Nephron (organoid): ENCODE measurements around the gene ANO8.

ENCODE experiments used
- H3K27ac Mint-ChIP-seq, 3 experiments: 2 replicates each; pipeline ENCODE4 v1.8.0; 2020; ENCODE audit warnings: mixed read lengths in 3 of 3, mild to moderate bottlenecking in 2 of 3, moderate library complexity in 1 of 3
- H3K27me3 Mint-ChIP-seq: 2 replicates; pipeline ENCODE4 v1.8.0; 2021; ENCODE audit warnings: low read depth, mild to moderate bottlenecking, moderate library complexity, mixed read lengths
- H3K36me3 Mint-ChIP-seq: 2 replicates; pipeline ENCODE4 v1.8.0; 2020; ENCODE audit warnings: low read depth, mixed read lengths
- H3K4me1 Mint-ChIP-seq: 2 replicates; pipeline ENCODE4 v1.8.0; 2020; ENCODE audit warnings: mixed read lengths
- H3K4me3 Mint-ChIP-seq, 3 experiments: 2 replicates each; pipeline ENCODE4 v1.8.0; 2020; ENCODE audit warnings: mild to moderate bottlenecking in 3 of 3, mixed read lengths in 3 of 3, moderate library complexity in 2 of 3
- H3K9me3 Mint-ChIP-seq: 2 replicates; pipeline ENCODE4 v1.8.0; 2020; ENCODE audit warnings: mixed read lengths
- CTCF ChIP-seq, 3 experiments: fragments of 200-600 bp; sonication (generic); IDR thresholded peaks; one replicate each; pipeline ENCODE4 v1.5.0; 2021; ENCODE audit warnings: antibody characterized with exemption in 3 of 3; ENCODE audit not compliant: unreplicated experiment in 3 of 3

The ANO8 gene

DNA sequence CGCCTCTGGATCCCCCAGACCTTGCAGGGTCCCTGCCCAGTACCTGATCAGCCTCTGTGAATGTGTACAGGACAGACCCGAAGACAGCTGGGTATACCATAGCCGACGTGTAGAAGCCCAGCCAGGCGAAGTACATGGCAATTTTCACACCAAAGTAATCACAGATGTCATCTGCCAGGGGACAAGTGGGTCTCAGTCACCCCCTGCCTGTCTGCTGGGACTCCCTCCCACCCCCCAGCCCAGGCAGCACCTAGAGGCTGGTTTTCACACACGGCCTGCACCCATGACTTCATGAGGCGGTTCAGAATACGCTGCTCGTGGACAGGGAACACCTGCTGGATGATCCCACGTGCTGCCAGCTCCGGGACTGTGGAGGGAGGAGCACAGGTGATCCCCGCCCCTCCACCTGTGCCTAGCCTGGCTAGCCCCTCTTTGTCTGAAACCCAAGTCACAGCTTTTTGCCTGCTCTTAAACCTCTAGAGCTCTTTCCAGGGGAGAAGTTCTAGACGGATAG lies 3.6 kb downstream of the ANO8 start:
- Mint-ChIP-seq H3K4me1 (peaks cover 16% of the 10 kb centered on the region), H3K4me3 (peak overlapping the region; percentile 42 to 69 (median 64)), H3K36me3 (peaks cover 19% of the 10 kb centered on the region), H3K27me3 (peaks cover 27% of the 10 kb centered on the region), H3K27ac (no peak overlapping the region), H3K9me3 (no peaks in the 10 kb centered on the region)
- TF ChIP-seq CTCF (IDR thresholded peaks at IDR 0.05; ENCODE audit: unreplicated experiment in 3 of 3): no peak

DNA sequence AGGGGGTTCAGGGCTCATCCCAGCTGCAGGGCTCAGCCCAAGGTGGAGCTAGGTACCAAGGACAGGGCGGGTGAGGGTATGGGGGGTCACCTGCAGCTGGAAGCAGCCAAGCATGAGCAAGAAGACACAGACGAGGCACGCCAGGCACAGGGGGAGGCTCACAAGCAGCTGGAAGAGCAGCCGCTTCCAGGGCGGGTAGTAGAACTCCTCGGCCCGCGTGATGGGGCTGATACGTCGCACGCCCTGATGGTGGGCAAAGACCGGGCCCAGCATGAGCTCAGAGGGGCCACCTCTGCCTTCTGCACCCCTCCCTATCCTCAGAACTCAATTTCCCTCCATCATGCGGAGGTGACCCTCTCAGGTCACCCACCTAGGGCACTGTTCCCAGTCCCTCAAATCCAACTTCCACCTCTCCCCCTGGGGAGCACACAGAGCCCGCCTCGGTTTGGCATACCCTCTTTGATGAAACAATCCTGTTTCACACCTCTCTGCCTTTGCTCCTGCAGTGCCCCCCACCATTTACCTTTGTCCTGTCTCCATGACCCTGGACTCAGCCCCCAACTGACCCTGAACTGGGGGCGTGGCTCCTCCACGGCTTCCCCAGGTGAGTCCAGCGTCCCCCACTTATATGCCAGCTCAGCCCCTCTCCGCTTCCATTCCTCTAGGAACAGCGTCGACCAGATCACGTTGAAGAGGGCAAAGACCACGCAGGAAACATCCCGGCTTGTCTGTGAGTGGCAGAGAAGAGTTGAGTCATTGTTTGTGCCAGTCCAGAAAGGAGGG lies 4.2 kb downstream of the ANO8 start:
- Mint-ChIP-seq H3K4me1 (peaks cover 16% of the 10 kb centered on the region), H3K36me3 (peaks cover 19% of the 10 kb centered on the region), H3K27me3 (peaks cover 27% of the 10 kb centered on the region), H3K4me3 (peak overlapping the region; percentile 18 to 69 (median 64)), H3K27ac (no peak overlapping the region), H3K9me3 (no peaks in the 10 kb centered on the region)
- no peak for TF ChIP-seq CTCF (IDR thresholded peaks at IDR 0.05; ENCODE audit: unreplicated experiment in 3 of 3)

DNA sequence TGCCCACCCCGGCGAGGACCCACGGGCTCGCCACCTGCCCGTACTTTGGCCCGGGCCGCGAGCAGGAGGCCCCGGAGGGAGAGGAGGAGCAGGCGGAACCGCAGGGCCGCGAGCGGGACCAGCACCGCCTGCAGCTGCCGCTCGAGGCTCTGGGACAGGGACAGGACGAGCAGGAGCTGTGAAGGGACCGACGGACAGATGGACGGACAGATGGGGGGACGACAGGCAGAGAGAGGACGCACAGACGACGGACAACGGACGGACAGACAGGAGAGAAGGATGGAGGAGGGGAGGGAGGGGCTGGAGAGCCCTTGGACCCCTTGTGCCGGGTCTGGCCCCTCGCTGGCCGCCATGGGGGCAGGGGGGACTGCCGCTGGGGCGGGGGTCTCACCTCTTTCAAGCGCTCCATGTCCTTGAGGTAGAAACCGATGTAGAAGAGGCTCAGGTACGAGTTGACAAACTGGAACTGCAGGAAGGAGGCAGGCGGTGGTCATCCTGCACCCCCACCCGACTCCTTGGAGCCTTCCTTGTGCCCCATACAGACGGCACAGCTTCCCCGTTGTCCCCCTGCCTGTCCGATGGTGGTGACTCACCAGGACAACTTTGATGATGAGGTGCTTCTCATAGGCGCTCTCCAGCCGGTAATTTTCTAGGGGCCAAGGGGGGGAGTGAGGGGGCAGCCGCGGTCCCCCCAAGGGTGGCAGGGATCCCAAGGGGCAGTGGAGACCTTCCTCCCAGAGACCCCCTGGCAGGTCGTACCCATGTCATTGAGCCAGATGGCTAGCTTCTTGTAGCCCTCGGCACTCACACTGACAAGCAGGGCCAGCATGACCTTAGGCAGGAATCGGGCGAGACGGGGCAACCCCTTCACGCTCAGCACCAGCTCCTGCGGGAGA lies 5.0 kb downstream of the ANO8 start:
- H3K27me3 Mint-ChIP-seq: peaks cover 27% of the 10 kb centered on the region

DNA sequence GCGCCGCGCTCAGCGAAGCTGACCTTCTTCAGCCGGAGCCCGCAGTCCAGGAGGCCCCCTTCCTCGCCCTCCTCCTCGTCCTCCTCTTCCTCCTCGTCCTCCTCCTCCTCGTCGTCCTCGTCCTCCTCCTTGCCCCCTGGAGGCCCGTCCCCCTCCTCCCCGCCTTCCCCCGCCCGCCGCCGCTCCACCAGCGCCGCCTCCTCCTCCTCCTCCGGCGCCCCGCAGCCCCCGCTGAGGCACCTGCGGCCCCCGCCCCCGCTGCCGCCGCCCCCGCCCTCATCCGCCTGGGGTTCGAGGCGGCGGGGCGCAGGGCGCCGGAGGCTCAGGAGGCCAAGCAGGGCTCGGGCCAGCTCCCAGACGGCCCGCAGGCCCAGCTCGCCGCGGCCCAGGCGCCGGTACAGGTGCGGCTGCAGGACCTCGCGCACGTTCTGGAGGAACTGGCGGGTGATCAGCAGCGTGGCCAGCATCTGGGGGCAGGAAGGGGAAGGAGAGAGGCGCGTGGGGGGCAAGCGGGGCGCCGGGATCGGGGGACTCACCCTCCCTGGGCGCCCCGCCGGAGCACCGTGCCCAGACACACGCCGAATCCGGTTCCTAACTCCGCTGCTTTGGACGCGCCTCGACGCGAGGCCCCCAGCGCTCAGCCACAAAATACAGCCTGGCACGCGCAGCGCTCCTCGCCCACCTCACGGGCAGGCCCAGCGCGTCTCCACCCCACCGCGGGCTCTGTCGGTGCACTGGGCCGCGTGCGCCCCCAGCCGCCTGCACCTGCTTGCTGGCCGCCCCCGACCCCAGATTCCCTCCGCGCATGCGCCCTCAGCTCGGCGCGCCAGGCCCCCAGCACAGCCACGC lies 5.9 kb downstream of the ANO8 start:
- Mint-ChIP-seq H3K4me1 (peaks cover 4% of the 10 kb centered on the region), H3K9me3 (no peaks in the 10 kb centered on the region), H3K4me3 (peak overlapping the region in 1 of 3 experiments; percentile 75), H3K27ac (no peak overlapping the region), H3K36me3 (peaks cover 16% of the 10 kb centered on the region), H3K27me3 (peaks cover 27% of the 10 kb centered on the region)
- TF ChIP-seq CTCF (IDR thresholded peaks at IDR 0.05; ENCODE audit: unreplicated experiment in 3 of 3): no peak

More for the DNA sequence above, 5.0 kb downstream of the ANO8 start:
- Mint-ChIP-seq H3K36me3 (peaks cover 16% of the 10 kb centered on the region), H3K27ac (no peak overlapping the region), H3K4me3 (peak overlapping the region in 2 of 3 experiments; percentile 32 to 55), H3K9me3 (no peaks in the 10 kb centered on the region), H3K4me1 (peaks cover 8% of the 10 kb centered on the region)
- TF ChIP-seq CTCF (IDR thresholded peaks at IDR 0.05; ENCODE audit: unreplicated experiment in 3 of 3): no peak

GRCh38 chr19:17327654-17328516 lies 6.8 kb downstream of the ANO8 start:
- peak overlapping the region; percentile 71 to 81 (median 77) for H3K27ac Mint-ChIP-seq
- peak overlapping the region; percentile 87 to 89 (median 88) for H3K4me3 Mint-ChIP-seq
- peaks cover 27% of the 10 kb centered on the region for H3K27me3 Mint-ChIP-seq
- peaks cover 15% of the 10 kb centered on the region for H3K36me3 Mint-ChIP-seq
- H3K9me3 Mint-ChIP-seq: no peaks in the 10 kb centered on the region
- TF ChIP-seq CTCF (IDR thresholded peaks at IDR 0.05; ENCODE audit: unreplicated experiment in 3 of 3): peak; percentile 44 to 58 (median 55)
- peaks cover 4% of the 10 kb centered on the region for H3K4me1 Mint-ChIP-seq
